Mesodermal cell (in vitro differentiated cells): ENCODE data around the gene CRY1.
"Not testable (repeated sequence)": the region's sequence is repeated elsewhere in the genome, so short reads cannot be mapped to it uniquely, and the experiment has no call there.

Experiments
- H3K27ac ChIP-seq: 2 replicates; pipeline ENCODE4 v1.7.0; 2013; ENCODE audit warnings: mild to moderate bottlenecking, low read depth, low read length, moderate library complexity; ENCODE audit not compliant: severe bottlenecking
- H3K36me3 ChIP-seq: 2 replicates; pipeline ENCODE4 v1.7.1; 2013; ENCODE audit warnings: mild to moderate bottlenecking, low read length, moderate library complexity; ENCODE audit not compliant: control insufficient read depth, insufficient read depth
- H3K4me1 ChIP-seq: one replicate; pipeline ENCODE4 v1.7.1; 2013; ENCODE audit warnings: mild to moderate bottlenecking, low read length; ENCODE audit not compliant: insufficient read depth, control insufficient read depth, poor library complexity, severe bottlenecking
- H3K4me3 ChIP-seq: 2 replicates; pipeline ENCODE4 v1.7.0; 2013; ENCODE audit warnings: low read length, control low read depth, mild to moderate bottlenecking; ENCODE audit not compliant: insufficient read depth, poor library complexity, severe bottlenecking; ENCODE audit errors: extremely low read depth
- H3K9me3 ChIP-seq: 2 replicates; pipeline ENCODE4 v1.7.1; 2013; ENCODE audit warnings: mild to moderate bottlenecking, low read length, moderate library complexity; ENCODE audit not compliant: control insufficient read depth
- WGBS, 2 experiments: methylation state at CpG; one replicate each; pipeline ENCODE4 v1.1.5; 2013; ENCODE audit warnings: missing lambda C conversion rate in 2 of 2; ENCODE audit not compliant: insufficient coverage in 2 of 2; 5-methylcytosine and 5-hydroxymethylcytosine counted together

The CRY1 gene

DNA sequence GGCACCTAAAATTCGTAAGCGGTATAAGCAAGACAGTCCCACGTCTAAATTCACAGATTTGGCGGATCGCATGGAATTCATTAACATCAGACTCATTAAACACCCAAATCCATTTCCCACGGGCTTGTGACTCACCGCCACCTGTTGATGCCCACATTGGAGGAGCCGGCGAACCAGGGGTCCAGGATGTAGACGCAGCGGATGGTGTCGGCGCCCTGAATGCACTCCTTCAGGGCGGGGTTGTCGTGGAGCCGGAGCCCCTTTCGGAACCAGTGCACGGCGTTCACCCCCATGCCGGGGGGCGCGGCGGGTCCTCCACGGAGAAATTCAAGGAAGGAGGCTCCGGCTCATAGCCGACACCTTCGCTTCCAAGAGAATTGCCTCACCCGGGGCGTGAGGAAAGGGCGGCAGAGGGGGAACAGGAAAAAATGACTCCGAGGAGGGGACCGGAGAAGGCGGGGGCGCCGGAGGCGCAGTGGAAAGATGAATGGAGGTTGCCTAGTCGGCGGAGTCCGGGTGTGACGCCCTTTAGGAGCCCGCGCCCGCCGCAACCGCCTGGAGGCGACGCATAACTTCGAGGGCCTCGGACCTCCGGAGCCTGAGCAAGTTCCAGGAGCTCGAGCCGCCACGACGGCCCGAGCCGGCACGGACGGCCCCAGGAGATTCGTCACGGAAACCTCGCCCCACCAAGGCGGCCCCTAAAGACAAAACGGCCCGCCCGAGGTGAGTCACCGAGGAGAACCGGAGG is 506 bp downstream of the CRY1 start:
- H3K36me3 ChIP-seq = no peaks in the 10 kb centered on the region
- peak overlapping the region; percentile 89 for H3K4me3 ChIP-seq
- 0% methylated on average over 62 to 67 of the region's 67 CpGs for WGBS, 2 experiments
- H3K9me3 ChIP-seq = peaks cover 8% of the 10 kb centered on the region
- H3K27ac ChIP-seq = peak overlapping the region; percentile 100
- H3K4me1 ChIP-seq = peaks cover 8% of the 10 kb centered on the region

DNA sequence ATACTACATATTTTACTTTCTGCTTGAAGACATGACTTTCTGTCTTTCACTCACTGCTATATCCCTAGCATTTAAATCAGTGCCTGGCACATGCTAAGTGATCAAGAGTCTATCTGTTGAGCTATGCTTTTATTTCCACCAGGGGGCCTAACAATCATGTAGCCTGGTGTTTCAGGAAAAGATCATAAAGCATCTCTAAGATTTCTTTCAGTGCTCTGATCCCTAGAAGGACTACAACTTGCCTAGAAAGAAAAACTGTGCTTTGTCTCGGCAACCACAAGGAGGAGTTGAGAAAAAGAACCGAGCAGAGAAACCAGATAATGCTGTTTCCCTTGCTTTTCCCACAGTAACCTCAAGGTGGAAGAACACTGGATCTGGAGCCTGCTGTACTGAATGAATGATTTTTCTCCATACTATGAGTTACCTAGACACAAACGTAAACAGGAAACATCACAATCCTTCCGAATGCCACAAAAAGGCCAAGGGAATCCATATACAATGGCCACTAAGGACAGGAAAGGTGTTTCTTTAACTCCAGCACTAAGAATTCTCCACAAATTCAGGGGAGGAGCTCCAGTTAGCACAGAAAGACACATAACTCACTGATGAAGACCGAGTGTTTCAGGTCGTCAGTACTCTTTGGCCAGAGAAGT is 1.2 kb downstream of the CRY1 start:
- Histone ChIP-seq H3K36me3 (no peaks in the 10 kb centered on the region), H3K9me3 (peaks cover 7% of the 10 kb centered on the region), H3K4me3 (peak overlapping the region; percentile 89), H3K27ac (peak overlapping the region; percentile 100), H3K4me1 (peaks cover 8% of the 10 kb centered on the region)
- WGBS, 2 experiments = 0% methylated on average over 2 of the region's 6 CpGs; no CpG with 5 or more reads in 1 of the 2 experiments

DNA sequence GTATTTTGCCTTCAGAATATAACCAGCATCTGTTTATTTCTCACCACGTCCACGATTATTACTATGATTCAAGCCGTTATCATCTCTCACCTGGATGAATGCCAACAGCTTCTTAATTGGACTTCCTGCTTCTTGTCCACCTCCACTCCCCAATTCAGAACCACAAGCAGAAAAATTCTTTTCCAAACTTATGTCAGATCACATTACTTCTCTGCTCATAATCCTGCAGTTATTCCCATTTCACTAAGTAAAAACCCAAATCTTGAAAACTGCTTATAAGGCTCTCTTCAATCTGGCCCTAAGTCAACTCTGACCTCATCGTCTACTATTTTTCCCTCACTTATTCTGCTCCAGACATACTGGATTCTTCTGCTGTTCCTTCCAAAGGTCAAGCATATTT is 2.0 kb downstream of the CRY1 start:
- H3K4me3 ChIP-seq = peak overlapping the region; percentile 89
- H3K4me1 ChIP-seq = peaks cover 8% of the 10 kb centered on the region
- H3K27ac ChIP-seq = peak overlapping the region; percentile 100
- 82 to 89% methylated on average over 4 of the region's 4 CpGs for WGBS, 2 experiments
- H3K36me3 ChIP-seq = peaks cover 3% of the 10 kb centered on the region
- H3K9me3 ChIP-seq = peaks cover under 1% of the 10 kb centered on the region

DNA sequence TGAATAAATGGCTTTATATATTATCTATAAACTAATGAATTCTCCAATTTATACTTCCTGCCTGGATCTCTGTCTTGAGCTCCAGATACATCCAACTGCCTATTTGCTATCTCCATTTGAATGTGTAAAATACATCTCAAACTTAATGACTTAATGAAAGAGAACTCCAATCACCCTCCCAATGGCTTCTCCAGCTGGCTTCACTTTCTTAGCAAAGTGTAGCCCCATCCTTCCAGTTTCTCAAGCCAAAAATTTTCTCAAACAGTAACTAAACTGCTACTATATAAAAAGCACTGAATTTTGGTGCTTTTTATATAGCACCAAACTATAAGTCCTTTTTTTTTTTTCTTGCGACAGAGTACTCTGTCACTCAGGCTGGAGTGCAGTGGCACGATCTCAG is 2.6 kb downstream of the CRY1 start:
- no peak overlapping the region for H3K4me3 ChIP-seq
- 100% methylated on average over 2 of the region's 2 CpGs for WGBS, 2 experiments
- H3K27ac ChIP-seq = no peak overlapping the region
- no peaks in the 10 kb centered on the region for H3K9me3 ChIP-seq
- peaks cover 8% of the 10 kb centered on the region for H3K4me1 ChIP-seq
- peaks cover 7% of the 10 kb centered on the region for H3K36me3 ChIP-seq

DNA sequence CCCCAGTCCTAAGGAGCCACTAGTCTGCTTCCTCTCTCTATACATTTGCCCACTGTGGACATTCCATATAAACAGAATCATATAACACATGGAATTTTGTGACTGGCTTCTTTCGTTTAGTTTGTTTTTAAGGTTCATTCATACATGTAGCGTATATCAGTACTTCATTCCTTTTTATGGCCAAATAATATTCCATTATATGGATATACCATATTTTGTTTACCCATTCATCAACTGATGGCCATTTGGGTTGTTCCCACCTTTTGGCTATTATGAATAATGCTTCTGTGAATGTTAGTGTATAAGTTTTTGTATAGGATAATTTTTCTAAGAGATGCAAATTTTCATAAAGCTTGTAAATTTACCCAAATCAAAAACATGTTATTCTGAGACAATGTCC is 4.4 kb downstream of the CRY1 start:
- H3K9me3 ChIP-seq = no peaks in the 10 kb centered on the region
- no peaks in the 10 kb centered on the region for H3K4me1 ChIP-seq
- no peak overlapping the region for H3K4me3 ChIP-seq
- peaks cover 7% of the 10 kb centered on the region for H3K36me3 ChIP-seq
- no peak overlapping the region for H3K27ac ChIP-seq
- no CpG with 5 or more reads among the region's 2 CpGs for WGBS, 2 experiments

DNA sequence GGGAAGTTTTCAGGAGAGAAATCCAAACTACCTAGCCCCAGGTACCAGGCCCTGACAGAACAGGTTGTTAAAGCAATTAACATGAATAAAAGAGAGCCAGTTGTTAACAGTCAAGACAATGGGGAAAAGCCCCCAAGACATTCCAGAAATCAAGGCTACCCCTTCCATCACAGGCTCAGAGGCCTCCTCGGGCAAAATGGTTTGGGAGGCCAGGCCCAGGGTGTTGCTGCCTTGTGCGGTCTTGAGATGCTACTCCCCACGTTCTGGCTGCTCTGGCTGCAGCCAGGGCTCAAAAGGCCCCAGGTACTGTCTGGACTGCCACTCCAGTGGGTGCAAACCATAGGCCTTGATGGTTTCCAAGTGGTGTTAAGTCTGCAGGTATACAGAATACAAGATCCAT is 7.0 kb downstream of the CRY1 start:
- 97 to 100% methylated on average over 3 of the region's 3 CpGs for WGBS, 2 experiments
- H3K36me3 ChIP-seq = peaks cover 7% of the 10 kb centered on the region
- H3K27ac ChIP-seq = no peak overlapping the region

DNA sequence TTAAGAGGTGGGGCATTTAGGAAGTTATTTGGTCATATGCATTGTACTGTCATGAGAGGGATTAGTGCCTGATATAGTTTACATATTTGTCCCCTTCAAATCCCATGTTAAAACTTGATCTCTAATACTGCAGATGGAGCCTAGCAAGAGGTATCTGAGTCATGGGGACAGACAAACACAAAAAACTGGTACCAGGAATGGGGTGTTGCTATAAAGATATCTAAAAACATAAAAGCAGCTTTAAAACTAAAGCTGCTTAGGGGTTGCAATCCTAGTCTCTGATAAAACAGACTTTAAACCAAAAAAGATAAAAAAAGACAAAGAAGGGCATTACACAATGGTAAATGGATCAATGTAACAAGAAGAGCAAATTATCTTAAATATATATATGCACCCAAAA is 11.6 kb downstream of the CRY1 start:
- H3K9me3 ChIP-seq = peaks cover 7% of the 10 kb centered on the region
- H3K4me3 ChIP-seq = no peak overlapping the region
- no peak overlapping the region for H3K27ac ChIP-seq
- peaks cover 7% of the 10 kb centered on the region for H3K36me3 ChIP-seq
- peaks cover 4% of the 10 kb centered on the region for H3K4me1 ChIP-seq

More for the DNA sequence above, 7.0 kb downstream of the CRY1 start:
- Histone ChIP-seq H3K4me1 (no peaks in the 10 kb centered on the region), H3K9me3 (peaks cover 7% of the 10 kb centered on the region), H3K4me3 (no peak overlapping the region)

DNA sequence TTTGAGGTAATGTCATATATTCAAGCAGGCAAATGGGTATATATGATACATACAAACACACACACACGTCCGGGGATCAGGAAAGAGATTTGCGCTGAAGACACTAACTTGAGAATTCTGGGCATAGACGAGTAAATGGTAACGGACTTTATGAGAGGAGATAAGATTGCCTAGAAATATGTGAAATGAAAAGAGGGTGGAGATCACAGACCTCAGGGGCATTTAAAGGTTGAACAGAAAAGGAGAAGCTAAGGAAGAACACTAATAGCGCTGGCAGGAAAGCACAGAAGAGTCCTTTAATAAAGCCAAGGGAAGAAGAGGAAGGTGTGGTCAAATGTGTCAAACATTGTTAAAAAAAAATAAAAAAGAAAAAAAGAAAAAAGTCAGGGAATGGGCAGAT is 13.1 kb downstream of the CRY1 start:
- 81 to 91% methylated on average over 3 to 4 of the region's 6 CpGs for WGBS, 2 experiments
- Histone ChIP-seq H3K4me1 (peaks cover 4% of the 10 kb centered on the region), H3K36me3 (no peaks in the 10 kb centered on the region), H3K4me3 (no peak overlapping the region), H3K9me3 (peaks cover 7% of the 10 kb centered on the region), H3K27ac (no peak overlapping the region)

DNA sequence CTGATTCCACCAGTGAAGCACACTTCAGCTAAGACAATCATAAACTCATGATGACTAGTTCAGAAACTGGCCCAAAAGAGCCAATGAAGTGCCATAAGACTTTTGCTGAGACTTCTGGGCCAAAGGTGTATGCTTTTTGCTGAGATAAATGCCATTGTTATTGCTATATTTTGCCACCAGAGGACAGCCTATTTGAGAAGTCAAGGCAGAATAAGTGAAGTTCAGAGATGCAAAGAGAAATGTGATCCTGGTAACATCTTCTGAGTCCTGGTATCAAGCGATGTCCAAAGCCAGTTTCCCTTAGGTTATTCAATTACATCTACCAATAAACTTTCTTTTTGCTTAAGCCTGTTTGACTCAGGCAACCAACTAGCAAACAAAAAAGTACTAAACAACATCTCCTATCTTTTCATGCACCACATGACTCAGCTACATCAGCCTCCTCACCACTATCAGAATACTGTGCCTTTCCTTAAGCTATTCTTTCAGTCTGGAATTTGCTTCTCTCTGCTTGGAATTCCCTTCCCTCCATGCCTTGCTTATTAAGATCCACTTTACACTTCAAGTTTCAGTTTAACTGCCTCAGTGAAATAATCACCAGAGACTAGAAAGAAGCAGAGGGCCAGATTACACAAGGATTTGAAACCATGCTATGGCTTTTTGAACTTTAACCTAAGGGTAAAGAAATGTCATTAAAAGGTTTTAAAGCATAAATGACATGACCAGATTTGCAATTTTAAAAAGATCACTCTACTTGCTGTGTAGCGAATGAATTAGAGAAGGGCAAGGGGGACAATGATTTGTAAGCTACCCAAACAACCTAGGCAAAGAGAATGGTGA is 14.0 kb downstream of the CRY1 start:
- H3K27ac ChIP-seq = peak overlapping the region; percentile 44
- 83 to 90% methylated on average over 1 to 2 of the region's 2 CpGs for WGBS, 2 experiments
- peaks cover 4% of the 10 kb centered on the region for H3K4me1 ChIP-seq
- no peak overlapping the region for H3K4me3 ChIP-seq
- H3K9me3 ChIP-seq = peaks cover 7% of the 10 kb centered on the region
- no peaks in the 10 kb centered on the region for H3K36me3 ChIP-seq

DNA sequence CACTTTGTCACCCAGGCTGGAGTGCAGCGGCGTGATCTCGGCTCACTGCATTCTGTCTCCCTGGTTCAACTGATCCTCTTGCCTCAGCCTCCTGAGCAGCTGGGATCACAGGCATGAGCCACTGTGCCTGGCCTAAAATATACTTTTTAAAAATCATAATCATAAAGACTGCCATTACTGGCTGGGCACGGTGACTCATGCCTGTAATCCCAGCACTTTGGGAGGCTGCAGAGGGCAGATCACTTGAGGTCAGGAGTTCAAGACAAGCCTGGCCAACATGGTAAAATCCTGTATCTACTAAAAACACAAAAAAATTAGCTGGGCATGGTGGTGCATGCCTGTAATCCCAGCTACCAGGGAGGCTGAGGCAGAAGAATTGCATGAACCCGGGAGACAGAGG is 20.1 kb downstream of the CRY1 start:
- not testable (repeated sequence) for H3K9me3 ChIP-seq, H3K4me3 ChIP-seq, H3K36me3 ChIP-seq, H3K4me1 ChIP-seq, H3K27ac ChIP-seq
- 93% methylated on average over 4 to 5 of the region's 5 CpGs for WGBS, 2 experiments
